Kidney epithelial cell (primary cell): Measurements from ENCODE around the gene HCFC2. TPM values are rescaled to one million over a fixed set of nuclear protein-coding genes. Genes with fewer than 3 reads are reported as not detected.

Experiments
- DNase-seq: peaks from one replicate; pipeline ENCODE4 v3.0.0-alpha.2; 2010; ENCODE audit warnings: low read depth
- H3K27me3 ChIP-seq: 2 replicates; pipeline ENCODE4 v1.6.0; 2011; ENCODE audit warnings: low read length; ENCODE audit not compliant: control insufficient read depth, insufficient read depth
- H3K36me3 ChIP-seq: 2 replicates; pipeline ENCODE4 v1.5.1; 2011; ENCODE audit warnings: low read length; ENCODE audit not compliant: control insufficient read depth, insufficient read depth
- H3K4me3 ChIP-seq: 2 replicates; pipeline ENCODE4 v1.5.1; 2011; ENCODE audit warnings: low read depth, mild to moderate bottlenecking, control low read depth, low read length
- total RNA-seq: library from RNA; depleted of rRNA; stranded (reverse); fragments of >200 nt; gene quantifications from 2 replicates; pipeline ENCODE4 v1.2.3, GENCODE V29; 2015
- TF ChIP-seq, protein P1 (sequence below): IDR thresholded peaks from 2 replicates; pipeline ENCODE4 v1.5.1; 2011; ENCODE audit warnings: mild to moderate bottlenecking, moderate library complexity, low read length, control low read depth, inconsistent platforms; ENCODE audit not compliant: insufficient read depth, poor library complexity, severe bottlenecking

HCFC2 gene
- total RNA-seq, 1 donor from 2014 or later, result 7.4 TPM

DNA sequence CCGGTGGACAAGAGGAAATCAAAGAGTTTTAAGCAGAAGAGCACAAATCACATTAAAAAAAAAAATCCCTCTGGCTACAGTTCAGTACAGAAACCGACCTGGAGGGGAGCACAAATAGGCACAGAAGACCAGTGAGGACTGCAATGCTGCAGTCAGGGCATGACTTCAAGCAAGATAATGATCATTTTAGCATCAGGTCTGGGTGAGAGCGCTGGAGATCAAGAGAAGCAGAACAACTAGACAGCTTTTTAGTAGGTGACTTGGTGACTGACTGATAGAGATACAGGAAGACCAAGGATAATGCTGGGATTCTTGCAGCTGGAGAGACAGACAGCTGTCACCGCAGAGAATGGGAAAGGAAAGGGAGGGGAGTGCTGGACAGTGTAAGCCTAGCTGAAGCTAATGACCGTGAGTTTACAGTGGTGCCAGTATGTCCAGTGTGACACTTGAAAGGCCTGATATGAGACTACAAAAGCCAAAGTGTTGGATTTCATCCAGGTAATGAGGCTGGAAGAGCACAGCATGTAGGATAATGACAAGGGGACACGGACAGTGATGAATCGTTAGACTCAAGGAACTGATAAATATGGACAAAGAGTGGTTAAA lies 68.1 kb downstream of the HCFC2 start:
- TF ChIP-seq, protein P1, sequence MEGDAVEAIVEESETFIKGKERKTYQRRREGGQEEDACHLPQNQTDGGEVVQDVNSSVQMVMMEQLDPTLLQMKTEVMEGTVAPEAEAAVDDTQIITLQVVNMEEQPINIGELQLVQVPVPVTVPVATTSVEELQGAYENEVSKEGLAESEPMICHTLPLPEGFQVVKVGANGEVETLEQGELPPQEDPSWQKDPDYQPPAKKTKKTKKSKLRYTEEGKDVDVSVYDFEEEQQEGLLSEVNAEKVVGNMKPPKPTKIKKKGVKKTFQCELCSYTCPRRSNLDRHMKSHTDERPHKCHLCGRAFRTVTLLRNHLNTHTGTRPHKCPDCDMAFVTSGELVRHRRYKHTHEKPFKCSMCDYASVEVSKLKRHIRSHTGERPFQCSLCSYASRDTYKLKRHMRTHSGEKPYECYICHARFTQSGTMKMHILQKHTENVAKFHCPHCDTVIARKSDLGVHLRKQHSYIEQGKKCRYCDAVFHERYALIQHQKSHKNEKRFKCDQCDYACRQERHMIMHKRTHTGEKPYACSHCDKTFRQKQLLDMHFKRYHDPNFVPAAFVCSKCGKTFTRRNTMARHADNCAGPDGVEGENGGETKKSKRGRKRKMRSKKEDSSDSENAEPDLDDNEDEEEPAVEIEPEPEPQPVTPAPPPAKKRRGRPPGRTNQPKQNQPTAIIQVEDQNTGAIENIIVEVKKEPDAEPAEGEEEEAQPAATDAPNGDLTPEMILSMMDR, result no peak
- Histone ChIP-seq H3K27me3 (no peaks in the 10 kb centered on the region), H3K4me3 (no peak overlapping the region), H3K36me3 (peaks cover 2% of the 10 kb centered on the region)
- DNase-seq, result no peak

DNA sequence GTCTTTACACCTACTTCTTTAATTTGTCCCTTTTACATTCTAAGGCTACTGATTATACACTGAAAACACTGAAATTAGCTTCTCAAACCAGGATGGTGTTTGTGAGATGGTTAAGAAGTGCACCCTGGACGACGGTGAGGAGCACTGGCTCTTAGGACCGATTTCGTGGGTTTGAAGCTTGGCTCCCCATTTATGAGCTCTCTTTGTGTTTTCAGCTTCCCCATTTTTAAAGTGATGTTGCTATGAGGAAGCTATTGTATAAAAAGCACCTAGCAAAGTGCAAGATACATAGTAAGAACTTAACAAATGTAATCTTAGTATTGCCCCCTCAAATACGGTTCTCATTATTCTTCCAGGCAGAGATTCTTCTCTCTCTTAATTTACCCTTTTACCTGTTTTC lies 69.0 kb downstream of the HCFC2 start:
- TF ChIP-seq, protein P1, result no peak
- H3K4me3 ChIP-seq, result no peak overlapping the region
- no peaks in the 10 kb centered on the region for H3K27me3 ChIP-seq
- no peak for DNase-seq
- H3K36me3 ChIP-seq, result peaks cover 2% of the 10 kb centered on the region

DNA sequence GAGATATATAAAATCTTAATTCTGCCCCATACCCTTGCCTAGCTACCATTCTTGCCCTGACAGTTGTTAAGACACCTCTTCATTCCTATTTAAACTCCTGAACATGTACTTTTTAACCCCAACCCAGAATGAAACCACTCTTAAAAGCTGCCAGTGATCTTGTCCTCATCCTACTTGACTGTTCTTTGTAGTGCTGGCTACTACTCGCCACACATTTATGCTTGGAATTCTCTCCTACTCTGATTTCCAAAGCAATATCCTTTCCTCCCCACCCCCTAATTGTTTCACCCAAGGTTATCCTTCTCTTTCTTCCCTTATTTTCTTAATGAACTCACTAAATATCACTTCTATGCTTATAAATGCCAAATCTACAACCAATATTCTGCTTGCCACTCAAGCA lies 69.5 kb downstream of the HCFC2 start:
- no peak overlapping the region for H3K4me3 ChIP-seq
- peaks cover 2% of the 10 kb centered on the region for H3K36me3 ChIP-seq
- H3K27me3 ChIP-seq, result no peaks in the 10 kb centered on the region
- DNase-seq, result no peak
- TF ChIP-seq, protein P1, result no peak

DNA sequence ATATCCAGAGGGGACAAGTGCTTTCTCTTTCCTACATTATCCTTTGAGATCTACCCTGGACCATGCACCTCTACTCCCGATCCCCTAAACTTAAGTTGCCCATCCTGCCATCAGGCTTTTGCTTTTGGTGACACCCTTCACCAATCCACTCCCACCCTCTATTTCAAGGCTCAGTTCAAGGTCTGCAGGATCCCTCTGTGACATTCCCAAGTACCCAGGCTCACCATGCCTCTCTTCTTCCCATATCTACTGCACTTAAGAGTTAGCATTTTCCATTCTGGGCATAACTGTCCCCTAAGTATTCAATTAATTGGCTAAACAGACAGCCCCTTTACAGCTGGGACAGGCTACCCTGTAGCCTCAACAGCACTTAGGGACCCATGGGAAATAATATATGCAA lies 70.6 kb downstream of the HCFC2 start:
- DNase-seq, result no peak
- H3K27me3 ChIP-seq, result no peaks in the 10 kb centered on the region
- peaks cover 2% of the 10 kb centered on the region for H3K36me3 ChIP-seq
- TF ChIP-seq, protein P1, result no peak
- H3K4me3 ChIP-seq, result no peak overlapping the region

GRCh38 chr12:104136577-104136976 lies 72.2 kb downstream of the HCFC2 start:
- no peak for DNase-seq
- Histone ChIP-seq H3K4me3 (peak overlapping the region; percentile 66), H3K36me3 (peaks cover 2% of the 10 kb centered on the region), H3K27me3 (no peaks in the 10 kb centered on the region)
- TF ChIP-seq, protein P1, result no peak
